Thoracic aorta (tissue), 2 donors: ENCODE results near the gene MEX3C. TPM values are rescaled to one million over a fixed set of nuclear protein-coding genes. Genes with fewer than 3 reads are reported as not detected.

Experiments
- ATAC-seq: fragments of 150-250 bp; one replicate; pipeline ENCODE4 v1.8.0; 2017; ENCODE audit warnings: low read depth; ENCODE audit not compliant: insufficient number of reproducible peaks, low FRiP score
- DNase-seq: peaks from one replicate; pipeline ENCODE4 v3.0.0-alpha.2; 2020; ENCODE audit warnings: low spot score
- H3K27ac ChIP-seq, 2 donors: fragments of 200-600 bp; sonication (generic); 1 replicate in 1 of 2; 2 replicates in 1 of 2; pipeline ENCODE4 v1.5.1; 2016; ENCODE audit warnings: mild to moderate bottlenecking in 2 of 2, moderate library complexity in 2 of 2
- H3K27me3 ChIP-seq: fragments of 200-600 bp; sonication (generic); replicated peaks from 2 replicates; pipeline ENCODE4 v1.6.0; 2016; ENCODE audit warnings: mild to moderate bottlenecking; ENCODE audit not compliant: insufficient read depth
- H3K36me3 ChIP-seq: fragments of 200-600 bp; sonication (generic); one replicate; pipeline ENCODE4 v1.5.1; 2016
- H3K4me1 ChIP-seq, 2 donors: fragments of 200-600 bp; sonication (generic); 1 replicate in 1 of 2; 2 replicates in 1 of 2; pipeline versions ENCODE4 v1.5.1 to v1.6.0; 2016; ENCODE audit warnings: low read depth in 2 of 2, mild to moderate bottlenecking in 1 of 2; ENCODE audit not compliant: control insufficient read depth in 1 of 2
- H3K4me3 ChIP-seq: fragments of 200-600 bp; sonication (generic); 2 replicates; pipeline ENCODE4 v1.5.1; 2016; ENCODE audit warnings: mild to moderate bottlenecking
- H3K9me3 ChIP-seq: fragments of 200-600 bp; sonication (generic); 2 replicates; pipeline ENCODE4 v1.5.1; 2016
- CTCF ChIP-seq: fragments of 200-600 bp; sonication (generic); IDR thresholded peaks from one replicate; pipeline ENCODE4 v1.5.1; 2019; ENCODE audit warnings: antibody characterized with exemption
- total RNA-seq, 2 donors: library from RNA; depleted of rRNA; stranded (reverse); fragments of >200 nt; gene quantifications; one replicate each; pipeline versions ENCODE4 v1.1.0 to v1.2.3, GENCODE V29; 2016

Gene MEX3C
- total RNA-seq, 2 donors from 2014 or later, result 19.0 to 36.3 TPM

GRCh38 chr18:51191128-51191717 is 6.3 kb downstream of the MEX3C start:
- no peaks in the 10 kb centered on the region for H3K36me3 ChIP-seq
- H3K27me3 ChIP-seq, result no peaks in the 10 kb centered on the region
- no peak for TF ChIP-seq CTCF
- no peak overlapping the region for H3K27ac ChIP-seq
- ATAC-seq (no peak), DNase-seq (no peak)
- H3K4me3 ChIP-seq, result no peak overlapping the region
- H3K4me1 ChIP-seq, result peaks cover 33 to 38% of the 10 kb centered on the region in 2 donors
- no peaks in the 10 kb centered on the region for H3K9me3 ChIP-seq

- H3K27ac ChIP-seq, result no peak overlapping the region
These were observed 7.5 kb downstream of the MEX3C start for GRCh38 chr18:51190000-51190399.

GRCh38 chr18:51188024-51188701 is 9.3 kb downstream of the MEX3C start:
- H3K27ac ChIP-seq, result no peak overlapping the region
- DNase-seq (no peak), ATAC-seq (no peak)
- H3K27me3 ChIP-seq, result no peaks in the 10 kb centered on the region
- peaks cover 16 to 18% of the 10 kb centered on the region in 2 donors for H3K4me1 ChIP-seq
- no peaks in the 10 kb centered on the region for H3K36me3 ChIP-seq
- H3K4me3 ChIP-seq, result no peak overlapping the region
- H3K9me3 ChIP-seq, result no peaks in the 10 kb centered on the region
- TF ChIP-seq CTCF, result no peak

More at GRCh38 chr18:51190000-51190399, 7.5 kb downstream of the MEX3C start:
- Histone ChIP-seq H3K4me3 (no peak overlapping the region), H3K9me3 (no peaks in the 10 kb centered on the region), H3K36me3 (no peaks in the 10 kb centered on the region), H3K27me3 (no peaks in the 10 kb centered on the region), H3K4me1 (peaks cover 30 to 31% of the 10 kb centered on the region in 2 donors)
- DNase-seq (no peak), ATAC-seq (no peak)
- no peak for TF ChIP-seq CTCF

- Histone ChIP-seq H3K27ac (no peak overlapping the region), H3K4me1 (peaks cover 5% of the 10 kb centered on the region in 2 donors), H3K9me3 (no peaks in the 10 kb centered on the region), H3K36me3 (no peaks in the 10 kb centered on the region), H3K27me3 (no peaks in the 10 kb centered on the region), H3K4me3 (no peak overlapping the region)
- no peak for ATAC-seq
- TF ChIP-seq CTCF, result no peak
- no peak for DNase-seq
These were observed 12.4 kb downstream of the MEX3C start for GRCh38 chr18:51185075-51185474.

GRCh38 chr18:51184091-51184457 is 13.4 kb downstream of the MEX3C start:
- Histone ChIP-seq H3K4me1 (peaks cover 2 to 3% of the 10 kb centered on the region in 2 donors), H3K9me3 (no peaks in the 10 kb centered on the region), H3K27me3 (no peaks in the 10 kb centered on the region), H3K27ac (no peak overlapping the region), H3K36me3 (no peaks in the 10 kb centered on the region), H3K4me3 (no peak overlapping the region)
- TF ChIP-seq CTCF, result no peak
- ATAC-seq (no peak), DNase-seq (no peak)
